Colon (tissue), 2 donors: ENCODE measurements around the gene TACC2.
"Not testable (repeated sequence)": the region's sequence is repeated elsewhere in the genome, so short reads cannot be mapped to it uniquely, and the experiment has no call there.

ENCODE experiments used
- FAIRE-seq: peaks from 2 replicates; lab custom pipeline; 2012; peaks lifted over from hg19 to GRCh38; lab: Jason Lieb, UNC
- donor health status: control.
- donor health status: control.

Gene TACC2

DNA sequence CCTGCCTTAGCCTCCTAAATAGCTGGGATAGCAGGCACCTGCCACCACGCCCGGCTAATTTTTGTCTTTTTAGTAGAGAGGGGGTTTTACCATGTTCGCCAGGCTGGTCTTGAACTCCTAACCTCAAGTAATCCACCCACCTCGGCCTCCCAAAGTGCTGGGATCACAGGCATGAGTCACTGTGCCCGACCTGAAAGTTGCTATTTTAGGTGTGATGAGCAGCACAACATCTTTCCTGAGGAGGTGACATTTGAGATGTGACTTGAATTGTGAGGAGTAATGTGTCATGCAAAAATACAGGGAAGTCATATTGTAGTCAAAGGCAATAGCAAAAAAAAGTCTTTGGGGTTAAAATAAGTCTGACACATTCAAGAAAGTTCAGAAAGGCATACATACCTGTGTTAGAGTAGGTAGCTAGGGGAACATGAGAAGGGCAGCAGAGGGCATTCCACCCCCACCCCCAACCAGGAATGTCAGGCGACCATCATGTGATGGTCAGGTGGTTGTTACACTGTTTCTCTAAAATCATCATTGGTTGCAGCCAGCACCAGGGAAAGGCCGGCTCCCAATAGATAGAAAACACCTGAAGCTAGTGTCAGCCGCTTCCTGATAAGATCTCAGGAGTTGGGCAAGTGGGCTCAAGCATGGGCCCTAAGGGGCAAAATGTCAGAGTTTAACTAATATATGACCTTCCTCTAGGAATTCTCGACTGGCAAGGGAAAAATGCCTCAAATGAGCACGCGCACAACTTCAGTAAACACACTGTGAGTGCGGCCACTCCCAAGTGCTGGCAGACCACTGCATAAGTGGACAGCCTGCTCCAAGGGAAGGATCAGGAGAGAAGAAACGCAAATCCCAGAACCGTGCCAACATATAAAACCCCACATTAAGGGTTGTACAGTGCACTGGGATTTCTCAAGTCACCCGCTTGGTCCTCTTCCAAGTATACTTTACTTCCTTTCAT lies at the start of gene TACC2:
Gene TACC2 (plus strand): TSS at position 803 of the 964 bp plus-strand sequence. CDS start 32,819 bp downstream, outside the sequence.
- FAIRE-seq = no peak

DNA sequence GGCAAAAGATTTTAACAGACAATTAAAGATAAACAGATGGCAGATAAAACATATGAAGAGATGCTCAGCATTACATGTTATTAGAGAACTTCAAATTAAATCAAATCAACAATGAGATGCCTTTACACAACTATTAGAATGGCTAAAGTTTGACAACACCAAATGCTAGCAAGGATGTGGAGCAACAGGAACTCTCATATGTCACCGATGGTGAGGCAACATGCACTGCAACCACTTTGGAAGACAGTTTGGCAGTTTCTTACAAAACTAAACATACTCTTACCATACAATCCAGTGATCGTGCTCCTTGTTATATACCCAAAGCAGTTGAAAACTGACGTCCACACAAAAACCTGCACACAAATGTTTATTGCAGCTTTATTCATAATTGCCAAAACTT lies 47.4 kb upstream of the TACC2 start:
- FAIRE-seq = no peak

GRCh38 chr10:121942749-121943416 lies 46.1 kb upstream of the TACC2 start:
- FAIRE-seq = no peak

DNA sequence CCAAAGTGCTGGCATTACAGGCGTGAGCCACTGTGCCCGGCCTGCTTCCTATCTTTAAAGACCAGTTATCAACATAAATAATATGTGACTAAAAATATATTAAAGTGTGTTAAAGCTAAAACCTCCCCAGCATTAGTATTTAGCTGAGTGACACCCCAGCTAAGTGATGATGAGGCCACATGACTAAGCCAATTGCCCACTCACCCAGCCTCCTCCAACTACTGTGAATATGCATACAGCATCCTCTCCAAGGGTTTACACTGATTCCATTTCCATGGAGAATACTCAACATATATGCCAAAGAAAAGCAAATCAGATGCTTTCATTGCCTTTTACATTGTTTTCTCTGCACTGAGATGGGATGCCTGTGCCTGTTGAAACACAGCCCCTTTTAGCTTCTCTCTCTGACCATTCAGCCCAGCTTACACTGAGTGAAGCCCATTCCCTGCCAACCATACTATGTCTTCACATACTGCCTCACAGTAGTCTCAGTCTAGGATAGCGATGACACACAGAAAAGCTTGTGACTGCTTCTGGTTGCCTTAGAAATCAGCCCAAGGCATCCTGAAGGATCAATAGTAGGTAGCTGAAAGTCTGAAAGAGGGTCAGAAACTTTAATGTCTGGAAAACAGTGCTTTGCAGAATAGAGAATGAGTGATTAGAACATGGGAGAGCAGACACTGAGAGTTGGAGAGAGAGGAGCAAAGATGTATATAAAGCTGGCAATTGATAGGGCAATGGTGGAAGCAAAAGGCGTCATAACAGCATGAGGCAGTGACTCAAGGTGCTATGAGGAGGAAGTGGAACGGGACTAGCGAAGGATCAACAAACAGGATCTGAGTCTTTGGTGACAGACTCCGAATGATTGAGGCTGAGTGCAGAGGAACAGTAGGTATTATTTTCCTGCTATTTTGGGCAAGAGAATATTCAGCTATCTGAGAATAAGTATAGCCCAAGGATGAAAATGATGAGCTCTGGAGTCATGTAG lies 41.3 kb upstream of the TACC2 start:
- FAIRE-seq = no peak

GRCh38 chr10:121949049-121949448 lies 39.9 kb upstream of the TACC2 start:
- no peak for FAIRE-seq

DNA sequence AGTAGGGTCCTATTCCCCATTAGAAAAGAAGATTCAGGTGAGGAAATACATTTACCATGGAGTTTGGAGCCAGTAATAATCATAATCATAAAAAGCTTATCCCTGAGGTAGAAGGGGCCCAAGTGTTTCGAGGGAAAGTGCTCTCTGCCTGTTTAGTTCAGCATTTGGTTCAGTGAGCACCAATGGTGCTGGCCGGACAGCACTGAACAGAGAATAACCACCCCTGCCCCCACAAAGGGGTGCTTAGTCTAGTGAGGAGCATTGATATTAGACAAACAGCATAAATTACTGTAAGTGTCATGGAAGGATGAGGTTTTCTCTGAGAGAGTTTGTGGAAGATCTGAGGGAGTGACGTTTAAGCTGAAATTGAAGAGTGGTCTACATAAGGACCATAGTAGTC lies 39.5 kb upstream of the TACC2 start:
- FAIRE-seq = no peak

GRCh38 chr10:121952226-121952625 lies 36.7 kb upstream of the TACC2 start:
- FAIRE-seq = no peak

- no peak for FAIRE-seq
Measured at GRCh38 chr10:121956111-121957061, 32.6 kb upstream of the TACC2 start.

GRCh38 chr10:121959671-121960070 lies 29.3 kb upstream of the TACC2 start:
- no peak for FAIRE-seq

DNA sequence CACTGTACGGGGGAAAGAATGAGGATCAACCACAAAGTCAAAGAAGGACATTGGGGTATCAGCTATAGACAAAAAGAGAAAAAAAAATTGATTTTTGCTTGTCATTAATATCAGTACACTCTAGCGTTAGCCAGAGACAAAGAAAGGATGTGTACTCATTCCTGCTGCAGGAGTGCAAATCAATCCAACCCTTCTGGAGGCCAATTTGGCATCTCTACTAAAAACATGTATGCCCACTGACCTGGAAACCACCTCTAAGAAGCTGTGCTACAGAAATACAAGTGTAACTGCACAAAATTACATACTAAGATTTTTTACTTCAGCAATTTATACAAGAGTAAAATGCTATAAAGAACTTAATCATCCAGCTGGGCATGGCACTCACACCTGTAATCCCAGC lies 27.5 kb upstream of the TACC2 start:
- no peak for FAIRE-seq

DNA sequence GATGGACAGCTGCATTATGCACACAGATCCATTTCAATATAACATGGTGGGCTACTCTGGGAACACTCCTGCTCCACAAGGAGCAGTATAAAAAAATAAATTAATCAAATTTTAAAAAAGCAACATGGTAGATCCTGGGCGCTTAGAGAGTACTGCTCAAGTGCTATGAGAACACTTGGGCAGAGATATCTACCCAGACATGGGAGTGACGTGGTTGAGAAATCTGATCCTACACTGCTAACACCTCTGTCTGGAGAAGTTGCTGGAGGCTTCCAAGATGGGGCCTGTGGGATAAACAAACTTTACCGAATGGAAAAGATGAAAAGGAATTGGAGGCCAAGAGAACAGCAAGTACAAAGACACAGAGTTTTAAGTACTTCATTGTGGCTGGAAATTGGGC lies 23.0 kb upstream of the TACC2 start:
- no peak for FAIRE-seq

GRCh38 chr10:121969086-121969485 lies 19.9 kb upstream of the TACC2 start:
- FAIRE-seq = not testable (repeated sequence)

DNA sequence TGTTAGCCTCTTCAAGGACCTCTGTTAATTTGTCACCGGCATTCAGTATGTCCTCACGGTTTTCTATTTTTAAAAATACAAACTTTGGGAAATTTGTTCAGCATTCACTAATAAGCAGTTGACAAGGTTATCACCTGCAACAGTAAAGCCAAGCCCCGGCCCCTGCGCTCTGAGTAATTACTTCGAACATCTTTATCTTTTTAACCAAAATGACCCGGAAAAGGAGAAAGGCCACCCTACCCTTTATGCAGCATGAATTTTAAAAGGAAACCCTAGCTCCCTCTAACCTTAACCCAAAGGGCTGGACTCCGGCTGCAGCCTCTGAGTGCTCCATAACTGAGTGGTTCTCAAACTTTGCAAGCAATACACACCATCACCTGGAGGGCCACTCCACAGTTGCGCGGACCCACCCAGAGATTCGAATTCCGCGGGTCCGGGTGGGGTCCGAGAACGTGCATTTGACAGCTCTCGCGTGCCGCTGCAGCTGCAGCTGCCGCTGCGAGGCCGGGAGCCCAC lies 14.9 kb upstream of the TACC2 start:
- no peak for FAIRE-seq

GRCh38 chr10:121974535-121975294 lies 14.2 kb upstream of the TACC2 start, which contains the start of gene NSMCE4A:
TSS of gene NSMCE4A (minus strand) at chr10:121975217. CDS start at chr10:121975165, 52 bp downstream.
- FAIRE-seq = no peak

- no peak for FAIRE-seq
Measured at GRCh38 chr10:121975295-121976086, 13.5 kb upstream of the TACC2 start.

GRCh38 chr10:121976607-121977006 lies 12.4 kb upstream of the TACC2 start:
- FAIRE-seq = no peak

GRCh38 chr10:121978511-121978910 lies 10.5 kb upstream of the TACC2 start:
- FAIRE-seq = no peak

- FAIRE-seq = no peak
Measured at GRCh38 chr10:121981346-121981745, 7.6 kb upstream of the TACC2 start.

GRCh38 chr10:121983852-121984251 lies 5.1 kb upstream of the TACC2 start:
- no peak for FAIRE-seq
